GM21390 (cell line): Measurements from ENCODE around the gene PRKCA.
"Not testable (repeated sequence)": the region's sequence is repeated elsewhere in the genome, so short reads cannot be mapped to it uniquely, and the experiment has no call there.

ENCODE experiments used
- ATAC-seq: cut with Tn5 transposase; IDR thresholded peaks from one replicate; pipeline ENCODE4 v1.9.1; 2021; ENCODE audit not compliant: unreplicated experiment

The PRKCA gene

DNA sequence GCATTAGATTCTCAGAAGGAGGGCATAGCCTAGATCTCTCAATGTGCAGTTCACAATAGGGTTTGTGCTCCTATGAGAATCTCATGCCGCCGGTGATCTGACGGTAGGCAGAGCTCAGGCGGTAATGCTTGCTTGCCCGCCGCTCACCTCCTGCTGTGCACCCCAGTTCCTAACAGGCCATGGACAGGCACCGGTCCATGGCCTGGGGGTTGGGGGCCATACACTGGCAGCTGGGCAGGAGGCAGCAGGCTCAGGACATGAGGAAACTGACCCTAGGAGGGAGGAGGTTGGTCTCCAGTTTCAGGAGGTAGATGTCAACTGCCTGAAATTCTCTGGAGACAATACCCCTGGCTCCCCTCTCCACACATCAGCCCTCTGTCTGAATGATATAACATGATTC lies 287.5 kb downstream of the PRKCA start:
- no peak for ATAC-seq

DNA sequence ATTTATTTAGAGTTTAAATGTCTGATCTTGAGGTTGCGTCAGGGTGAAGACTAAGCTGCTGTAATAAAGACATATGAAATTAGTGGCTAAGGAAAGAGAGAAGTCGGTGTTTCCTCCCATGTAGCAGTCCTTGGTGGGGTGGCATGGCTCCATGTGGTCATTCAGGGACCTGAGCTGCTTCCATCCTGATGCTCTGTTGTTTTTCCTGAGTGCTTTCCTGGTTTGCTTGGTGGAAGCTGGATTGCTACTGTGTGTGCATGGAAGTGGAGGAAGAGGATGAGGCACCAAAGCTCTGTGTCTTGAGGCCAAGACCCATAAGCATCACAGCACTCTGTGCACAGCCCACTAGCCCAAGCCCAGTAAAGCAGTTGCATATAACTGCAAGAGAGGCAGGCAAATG lies 290.7 kb downstream of the PRKCA start:
- ATAC-seq = no peak

DNA sequence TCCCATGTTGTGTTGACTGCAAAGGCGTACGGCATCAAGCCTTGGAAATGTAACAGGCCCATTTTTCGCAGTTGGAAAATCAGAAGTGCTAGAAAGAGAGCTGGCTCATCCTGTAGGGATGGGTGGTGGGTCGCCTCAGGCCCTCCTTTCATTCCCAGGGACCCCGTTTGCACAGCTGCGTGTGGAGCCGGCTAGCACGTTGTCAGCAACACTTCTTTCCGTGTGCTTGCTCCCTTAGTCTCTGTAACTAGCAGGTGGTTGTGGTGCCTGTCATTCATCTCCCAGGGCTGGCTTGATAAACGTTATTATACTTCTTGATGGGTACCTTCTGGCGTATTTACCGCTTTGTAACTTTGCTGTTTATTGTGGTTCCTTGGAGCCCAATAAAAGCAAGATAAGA lies 293.5 kb downstream of the PRKCA start:
- ATAC-seq = no peak

DNA sequence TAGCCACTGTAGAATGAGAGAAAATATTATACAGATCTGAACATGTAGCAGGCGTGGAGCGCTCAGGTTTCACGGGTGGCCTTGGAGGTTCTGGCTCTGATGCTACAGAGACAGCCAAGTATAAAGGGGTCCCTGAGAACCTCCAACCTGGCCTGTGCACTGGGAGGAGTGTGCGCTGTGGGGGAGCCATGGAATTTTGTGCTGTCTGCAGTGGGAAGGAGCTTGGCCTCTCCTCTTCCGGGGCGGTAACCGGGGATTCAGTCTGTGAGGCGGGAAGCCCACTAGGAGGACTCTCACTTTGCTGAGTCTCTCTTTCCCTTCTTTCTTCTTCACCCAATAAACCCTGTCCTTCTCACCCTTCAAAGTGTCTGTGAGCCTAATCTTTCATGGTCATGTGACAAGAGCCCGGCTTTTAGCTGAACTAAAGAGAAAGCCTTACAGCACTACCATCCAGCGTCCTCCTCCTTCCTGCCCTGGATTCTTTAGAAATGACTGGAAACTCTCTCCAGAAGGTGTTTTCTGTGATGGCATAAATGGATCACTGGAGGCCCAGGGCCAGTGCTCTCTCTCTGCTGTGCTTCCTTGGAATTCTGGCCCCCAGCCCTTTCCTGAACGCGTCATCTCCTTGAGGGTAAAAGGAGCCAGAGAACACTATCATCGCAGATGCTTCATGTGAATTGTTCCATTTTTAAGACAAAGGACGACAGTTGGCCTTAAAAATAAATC lies 300.4 kb downstream of the PRKCA start:
- no peak for ATAC-seq

DNA sequence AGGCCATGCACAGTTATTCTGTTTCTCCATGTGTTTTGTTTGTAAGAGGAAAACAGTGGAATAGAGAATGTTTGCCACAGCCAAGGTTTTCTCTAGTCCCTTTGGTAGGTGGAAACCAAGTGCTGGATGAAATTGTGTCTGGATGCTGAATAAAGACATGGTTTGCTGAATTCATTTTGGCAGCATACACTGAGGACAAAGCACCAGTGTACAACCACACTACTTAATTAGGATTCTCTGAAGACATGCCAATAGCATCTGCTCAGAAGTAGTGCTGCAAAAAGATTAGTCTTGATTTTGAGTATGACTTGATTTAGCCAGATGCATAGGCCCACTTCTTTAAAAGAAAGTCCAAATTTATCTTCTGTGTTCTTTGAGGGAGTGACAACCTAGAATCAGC lies 302.0 kb downstream of the PRKCA start:
- ATAC-seq = no peak

DNA sequence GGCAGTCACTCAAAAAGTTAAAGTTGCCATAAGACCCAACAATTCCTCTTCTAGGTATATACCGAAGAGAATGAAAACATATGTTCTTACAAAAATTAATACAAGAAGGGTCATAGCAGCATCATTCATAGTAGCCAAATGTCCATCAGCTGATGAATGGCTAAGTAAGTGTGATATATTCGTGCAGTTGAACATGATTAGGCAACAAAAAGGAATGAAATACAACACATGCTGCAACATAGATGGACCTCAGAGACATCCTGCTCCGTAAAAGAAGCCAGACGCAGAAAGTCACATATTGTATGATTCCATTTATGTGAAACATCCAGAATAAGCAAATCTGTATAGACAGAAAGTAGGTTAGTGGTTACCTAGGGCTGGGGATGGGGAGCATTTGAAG lies 303.1 kb downstream of the PRKCA start:
- no peak for ATAC-seq

DNA sequence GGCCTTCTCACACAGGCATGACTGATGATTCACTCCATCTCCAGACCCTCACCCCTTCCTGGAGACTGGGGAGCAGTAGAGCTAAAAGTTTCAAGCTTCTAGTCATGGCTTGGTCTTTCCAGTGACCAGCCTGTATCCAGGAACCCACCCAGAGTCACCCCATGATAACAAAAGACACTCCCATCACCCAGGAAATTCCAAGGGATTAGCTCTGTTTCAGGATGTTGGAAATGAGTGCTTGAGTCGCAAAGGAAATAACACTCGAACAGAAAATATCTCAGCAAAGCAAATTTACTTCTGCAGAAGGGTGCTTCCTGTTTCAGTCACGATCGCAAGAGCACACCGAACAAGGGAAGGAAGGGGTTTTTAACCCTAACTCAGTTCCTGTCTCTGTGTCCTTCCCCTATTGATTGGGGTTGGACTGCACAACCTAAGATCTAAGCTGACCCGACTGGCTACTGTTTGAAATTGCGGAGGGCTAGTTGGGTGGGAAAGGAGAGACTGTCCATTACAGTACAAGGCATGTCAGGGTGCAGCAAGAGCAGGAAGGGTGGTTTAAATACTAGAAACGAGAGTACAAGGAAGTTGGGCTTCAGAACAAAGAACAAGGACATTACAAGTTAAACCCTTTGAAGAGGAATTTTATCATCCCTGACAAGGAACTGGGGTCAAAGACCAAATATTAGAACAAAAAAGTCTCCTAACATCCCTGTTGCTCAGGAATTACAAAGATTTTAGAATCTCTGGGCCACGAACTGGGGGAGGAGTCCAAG lies 308.1 kb downstream of the PRKCA start:
- no peak for ATAC-seq

DNA sequence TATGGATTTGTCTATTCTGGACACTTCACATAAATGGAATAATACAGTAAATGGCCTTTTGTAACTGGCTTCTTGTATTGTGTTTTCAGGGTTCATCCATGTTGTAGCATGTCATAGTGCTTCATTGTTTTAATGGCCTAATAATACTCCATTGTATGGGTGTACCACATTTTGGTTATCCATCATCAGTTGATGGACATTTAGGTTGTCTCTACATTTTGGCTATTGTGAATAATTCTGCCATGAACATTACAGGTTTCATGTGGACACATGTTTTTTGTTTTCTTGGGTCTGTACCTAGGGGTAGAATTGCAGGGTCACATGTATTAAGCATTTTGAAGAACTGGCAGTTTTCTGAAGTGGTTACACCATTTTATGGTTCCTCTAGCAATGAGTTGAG lies 309.0 kb downstream of the PRKCA start:
- ATAC-seq = no peak

DNA sequence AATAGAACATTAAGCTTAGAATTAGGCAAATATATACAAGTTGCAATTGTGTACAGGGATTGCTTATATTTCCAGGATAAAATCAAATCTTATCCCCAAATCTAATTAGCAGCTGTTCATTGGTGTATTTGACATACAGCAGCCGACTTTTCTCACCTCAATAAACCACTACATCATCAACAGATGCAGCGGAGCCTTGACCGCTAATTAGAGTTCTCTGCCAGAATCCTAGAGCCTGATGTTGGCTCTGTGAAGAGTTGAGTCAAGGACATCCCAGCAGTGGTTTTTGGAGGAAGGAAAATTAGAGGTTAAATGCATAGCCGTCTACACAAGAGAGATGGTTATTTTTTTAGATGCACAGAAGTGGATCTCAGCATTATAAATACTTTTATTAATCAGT lies 310.6 kb downstream of the PRKCA start:
- ATAC-seq = no peak

DNA sequence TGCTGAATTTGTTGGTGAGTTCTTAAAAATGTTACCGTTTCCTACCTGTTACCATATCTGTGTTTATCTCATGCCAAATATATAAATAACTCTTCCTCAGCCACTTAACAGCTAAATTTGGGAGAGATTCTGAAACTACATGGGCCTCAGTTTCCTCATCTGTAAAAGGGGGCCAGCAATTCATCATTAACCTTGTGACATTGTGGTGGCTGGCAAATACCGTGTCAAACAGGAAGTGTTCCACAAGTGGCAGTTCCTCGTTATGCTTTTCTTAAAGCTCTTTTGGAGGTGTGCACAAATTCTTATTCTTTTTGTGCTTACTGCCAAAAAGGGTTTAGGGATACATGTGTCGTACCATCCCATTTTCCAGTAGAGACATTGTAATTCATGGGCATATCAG lies 312.1 kb downstream of the PRKCA start:
- ATAC-seq = no peak

DNA sequence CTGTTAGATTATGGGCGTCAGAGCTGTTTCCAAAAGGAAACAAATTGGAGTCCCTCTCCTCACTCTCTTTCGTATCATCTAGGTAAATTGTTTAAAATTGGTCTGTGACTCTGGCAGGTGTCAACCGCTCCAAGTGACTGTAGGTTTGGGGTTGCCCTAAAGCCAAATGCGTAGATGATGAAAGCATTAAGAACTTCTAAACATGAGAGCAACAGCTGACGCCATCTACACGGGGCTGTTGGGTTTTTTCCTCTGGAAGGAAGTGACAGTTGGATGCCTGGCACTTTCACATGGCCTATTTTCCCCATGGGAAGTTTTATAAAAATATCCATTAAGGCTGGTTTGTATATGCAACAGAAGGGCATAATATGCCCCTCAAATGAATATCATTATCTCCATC lies 316.8 kb downstream of the PRKCA start:
- ATAC-seq = no peak

DNA sequence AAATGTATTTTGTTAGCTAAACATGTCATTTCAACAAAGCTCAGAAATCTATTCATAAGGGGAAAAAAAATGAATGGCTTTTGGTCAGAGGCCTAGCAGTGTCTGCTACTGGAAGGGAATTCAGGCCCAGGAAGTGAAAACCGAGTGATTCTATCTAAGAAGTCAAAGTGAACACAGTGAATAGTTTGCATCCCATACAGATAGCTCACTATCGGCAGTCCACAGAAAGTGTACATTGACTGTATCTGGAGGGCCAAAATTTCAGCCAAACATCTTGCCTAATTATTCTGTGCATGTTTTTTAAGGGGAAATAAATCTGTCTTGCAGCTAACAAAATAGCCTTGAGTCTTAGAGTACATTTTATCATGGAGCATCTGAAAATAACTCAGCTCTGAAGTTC lies 318.1 kb downstream of the PRKCA start:
- ATAC-seq = no peak

DNA sequence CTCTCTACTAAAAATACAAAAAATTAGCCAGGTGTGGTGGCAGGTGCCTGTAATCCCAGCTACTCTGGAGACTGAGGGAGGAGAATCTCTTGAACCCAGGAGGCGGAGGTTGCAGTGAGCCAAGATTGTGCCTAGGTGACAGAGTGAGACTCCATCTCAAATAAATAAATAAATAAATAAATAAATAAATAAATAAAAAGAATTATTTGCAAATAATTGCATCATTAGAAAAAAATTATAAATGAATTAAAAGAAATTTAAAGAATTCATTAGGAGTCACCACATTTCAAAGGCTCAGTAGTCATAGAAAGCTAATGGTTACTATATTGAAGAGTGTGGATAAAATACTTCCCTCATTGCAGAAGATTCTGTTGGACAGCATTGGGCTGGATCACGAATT lies 322.2 kb downstream of the PRKCA start:
- ATAC-seq = not testable (repeated sequence)

DNA sequence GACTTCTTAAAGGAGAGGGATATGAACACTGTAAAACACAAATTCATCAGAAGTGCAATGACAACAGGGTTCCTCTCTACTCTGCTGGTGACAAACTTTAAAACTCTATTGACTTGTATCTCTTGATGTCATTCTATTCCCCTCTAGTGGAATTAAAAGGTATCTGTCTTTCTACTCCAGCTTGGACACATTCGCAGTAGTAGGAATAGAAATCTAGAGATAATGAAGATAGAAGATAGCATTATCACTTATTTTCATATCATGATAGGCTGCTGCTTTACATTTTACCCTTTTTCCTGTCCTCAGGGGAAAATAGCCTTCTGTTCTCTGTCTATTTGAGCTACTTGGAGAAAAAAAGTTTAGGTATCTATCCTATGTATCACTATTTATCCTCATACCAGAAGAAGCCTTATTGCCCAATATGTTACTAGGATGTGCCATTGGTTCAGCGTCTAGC lies 322.9 kb downstream of the PRKCA start:
- ATAC-seq = no peak

DNA sequence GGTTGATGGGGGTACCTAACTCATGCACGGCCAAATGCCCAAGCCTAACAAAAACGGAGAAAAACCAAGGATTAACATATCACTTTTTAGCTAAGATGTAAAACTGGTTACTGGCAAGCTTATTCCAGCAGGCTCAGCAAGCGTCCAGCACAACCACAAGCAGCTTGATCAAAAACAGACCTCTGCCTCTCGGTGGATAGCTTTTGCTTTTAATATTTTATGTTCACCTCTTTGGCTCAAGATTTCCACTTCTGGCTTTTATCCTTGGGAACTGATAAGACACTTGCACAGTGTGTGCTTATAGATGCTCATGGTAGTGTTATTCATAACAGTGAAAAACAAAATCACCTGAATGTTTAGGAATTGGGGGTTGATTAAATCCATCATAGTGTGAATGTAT lies 325.6 kb downstream of the PRKCA start:
- ATAC-seq = no peak

DNA sequence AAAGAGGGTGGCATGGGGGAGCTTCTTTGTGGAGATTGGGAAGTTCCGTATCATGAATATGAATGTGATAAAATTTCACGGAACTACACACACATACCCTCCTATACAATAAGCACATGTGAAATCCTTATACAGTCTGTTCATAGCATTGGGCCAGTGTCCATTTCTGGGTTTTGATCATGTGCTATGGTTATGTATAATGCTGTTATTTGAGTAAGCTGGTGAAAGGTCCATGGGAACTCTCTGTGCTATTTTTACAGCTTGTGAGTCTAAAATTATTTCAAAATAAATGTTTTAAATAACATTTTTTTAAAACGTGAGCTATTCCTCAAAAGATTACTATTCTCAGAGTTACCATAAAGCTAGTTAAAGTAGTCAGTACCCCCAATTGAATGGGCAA lies 327.3 kb downstream of the PRKCA start:
- ATAC-seq = no peak

DNA sequence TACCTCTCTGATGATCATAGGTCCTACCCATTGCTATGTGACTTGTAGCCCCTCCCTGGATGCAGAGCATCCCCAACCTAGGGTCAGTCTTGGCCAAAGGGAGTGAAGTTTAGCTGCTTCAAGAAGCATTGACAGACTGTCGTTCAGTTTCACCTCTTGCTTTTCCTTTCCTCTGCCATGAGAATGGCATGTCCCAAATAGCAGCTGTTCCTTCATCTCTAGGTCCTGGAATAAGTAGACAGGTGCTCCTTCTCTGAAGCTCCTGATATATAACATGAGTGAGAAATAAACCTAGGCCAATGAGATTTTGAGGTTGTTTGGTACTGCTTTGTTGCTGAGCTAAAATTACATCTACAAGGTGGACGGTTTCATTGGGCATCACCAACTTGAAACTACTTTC lies 328.0 kb downstream of the PRKCA start:
- ATAC-seq = no peak

DNA sequence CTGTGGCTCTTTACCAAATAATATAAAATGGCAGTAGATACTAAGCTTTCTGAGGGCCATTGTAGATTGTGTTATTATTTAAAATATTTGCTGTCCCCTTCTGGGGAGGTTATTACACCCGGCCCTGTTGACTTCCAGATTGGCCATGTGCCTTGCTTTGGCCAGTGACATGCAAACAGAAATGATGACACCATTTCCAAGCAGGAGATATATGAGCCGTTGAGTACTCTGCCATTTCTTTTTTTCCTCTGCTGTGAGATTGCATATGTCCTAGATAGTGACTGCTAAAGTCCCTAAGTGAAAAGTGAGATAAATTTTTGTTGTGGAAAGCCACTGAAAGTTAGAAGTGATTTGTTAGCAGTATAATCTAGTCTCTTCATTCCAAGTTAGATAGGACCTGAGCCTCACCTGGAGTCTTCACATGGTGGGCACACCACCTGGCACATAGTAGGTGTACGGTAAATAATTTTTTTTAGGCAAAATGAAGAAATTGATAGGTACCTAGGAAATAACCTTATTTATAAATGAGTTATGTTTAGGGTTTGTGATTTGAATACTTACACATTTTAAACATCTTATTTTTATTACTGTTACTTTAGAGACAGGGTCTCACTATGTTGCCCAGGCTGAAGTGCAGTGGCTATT lies 328.5 kb downstream of the PRKCA start:
- ATAC-seq = no peak

DNA sequence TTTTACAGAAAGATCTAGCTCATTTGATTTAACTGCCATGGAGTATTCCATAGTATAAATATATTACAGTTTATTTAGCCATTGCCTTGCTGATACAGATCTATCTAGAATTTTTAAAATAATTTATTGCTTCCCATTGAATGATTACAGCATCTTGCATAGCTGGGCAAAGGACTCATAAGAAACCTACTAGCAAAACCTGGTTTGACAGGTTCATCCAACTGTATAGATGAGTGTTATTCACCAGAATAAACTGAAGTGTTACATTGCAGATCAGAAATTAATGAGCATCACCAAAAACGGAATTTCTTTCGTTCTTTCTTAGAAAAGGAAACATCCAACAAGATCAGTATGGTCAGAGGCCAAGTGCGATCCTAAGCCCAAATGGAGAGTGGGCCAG lies 330.3 kb downstream of the PRKCA start:
- no peak for ATAC-seq

DNA sequence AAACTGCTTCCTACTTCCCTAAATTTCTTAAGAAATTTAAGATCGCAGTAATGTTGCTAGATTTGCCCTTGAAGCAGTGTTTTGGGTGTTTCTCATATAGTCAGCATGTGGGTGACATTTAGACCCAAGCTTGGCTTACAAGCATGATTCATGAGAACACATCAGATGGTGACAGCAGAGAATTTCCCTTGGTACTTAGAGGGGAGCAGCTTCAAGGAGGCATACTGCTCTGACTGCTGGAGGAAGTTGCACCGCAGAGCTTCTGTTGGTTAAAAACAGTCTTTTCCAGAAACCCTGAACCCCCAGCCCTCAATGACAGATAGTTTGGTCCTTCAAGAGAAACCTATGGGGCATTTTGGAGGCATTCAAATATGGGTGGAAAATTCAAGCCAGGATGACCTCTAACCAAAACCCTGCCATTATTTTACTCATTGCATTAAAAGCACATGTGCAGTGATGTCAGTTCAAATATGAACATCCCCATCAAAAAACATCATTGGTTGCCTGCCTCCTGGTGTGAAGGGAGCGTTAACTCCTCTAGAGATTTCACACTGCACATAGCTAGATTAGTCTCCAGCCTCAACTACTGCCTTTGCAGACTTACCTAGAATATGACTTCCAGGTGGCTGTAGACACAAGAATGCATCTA lies 331.0 kb downstream of the PRKCA start:
- no peak for ATAC-seq

DNA sequence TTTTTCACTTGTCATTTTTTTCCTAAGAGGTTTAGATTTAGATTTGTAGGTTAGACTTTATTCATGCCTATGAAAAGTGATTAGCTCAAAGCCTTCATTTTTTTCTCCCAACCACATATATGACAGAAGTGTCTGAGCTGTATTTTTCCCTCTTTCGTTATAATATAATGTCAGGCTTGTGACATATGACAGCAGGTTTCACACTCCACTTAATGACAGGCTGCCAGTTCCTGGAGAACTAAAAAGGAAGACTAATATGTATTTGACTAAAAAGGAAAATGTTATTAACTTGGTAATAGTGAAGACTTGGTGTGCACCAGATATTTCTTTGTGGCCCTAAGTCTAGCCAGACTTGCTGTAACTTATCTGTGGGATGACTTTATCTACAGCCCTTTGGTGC lies 331.8 kb downstream of the PRKCA start:
- no peak for ATAC-seq
